GM12878 (cell line): ENCODE data around the gene GALNT17. TPM values are rescaled to one million over a fixed set of nuclear protein-coding genes. Genes with fewer than 3 reads are reported as not detected.

ENCODE experiments used
- ATAC-seq: fragments of 200-7000 bp; cut with Tn5 transposase; 3 replicates; pipeline ENCODE4 v1.9.1; 2020; ENCODE audit warnings: mild to moderate bottlenecking, moderate library complexity
- BruUV-seq: library from RNA; stranded (reverse); fragments of 400-500 nt; replicated peaks from 2 replicates; lab custom pipeline; 2021; lab: Mats Ljungman, UMichigan
- CTCF ChIA-PET: fragments of 300-600 bp; sonication (Branson Sonifier 250); formaldehyde crosslinking; extraction: SDS; loops from one replicate; lab custom pipeline; 2021; ENCODE audit warnings: inconsistent platforms; lab: Yijun Ruan, JAX
- POLR2A ChIA-PET: fragments of 350-600 bp; formaldehyde crosslinking; extraction: SDS; loops from one replicate; lab custom pipeline; 2021; ENCODE audit warnings: inconsistent platforms; lab: Charles Lee
- RAD21 ChIA-PET: fragments of 300-600 bp; sonication (Branson Sonifier 250); formaldehyde crosslinking; loops from one replicate; lab custom pipeline; 2023; ENCODE audit warnings: antibody characterized with exemption; ENCODE audit not compliant: unreplicated experiment; lab: Charles Lee
- SMC1A ChIA-PET: fragments of 300-600 bp; sonication (Branson Sonifier 250); formaldehyde crosslinking; loops from one replicate; lab custom pipeline; 2023; ENCODE audit not compliant: unreplicated experiment, uncharacterized antibody; lab: Charles Lee
- DNase-seq: peaks from one replicate; pipeline ENCODE4 v3.0.0-alpha.2; 2011; ENCODE audit warnings: low read depth, low spot score
- FAIRE-seq: peaks from 3 replicates; lab custom pipeline; 2011; peaks lifted over from hg19 to GRCh38; lab: Jason Lieb, UNC
- H2AFZ ChIP-seq: 2 replicates; pipeline ENCODE4 v1.6.0; 2011; ENCODE audit warnings: low read depth, low read length, control low read depth; ENCODE audit not compliant: control insufficient read depth
- H3K27ac ChIP-seq: 2 replicates; pipeline ENCODE4 v1.5.1; 2011; ENCODE audit warnings: control low read depth; ENCODE audit not compliant: control insufficient read depth, insufficient read depth
- H3K27me3 ChIP-seq, 2 experiments: replicated peaks in 1 of 2; 2 replicates each; pipeline versions ENCODE4 v1.6.0 to v1.6.1; 2011; ENCODE audit warnings: low read length in 1 of 2; ENCODE audit not compliant: control insufficient read depth in 2 of 2, insufficient read depth in 2 of 2
- H3K36me3 ChIP-seq, 2 experiments: 2 replicates each; pipeline ENCODE4 v1.5.1; 2011; ENCODE audit warnings: low read length in 1 of 2; ENCODE audit not compliant: control insufficient read depth in 2 of 2, insufficient read depth in 2 of 2
- H3K4me1 ChIP-seq: 2 replicates; pipeline ENCODE4 v1.6.1; 2011; ENCODE audit warnings: mild to moderate bottlenecking, low read length, moderate library complexity, mixed read lengths; ENCODE audit not compliant: control insufficient read depth, insufficient read depth
- H3K4me2 ChIP-seq: 2 replicates; pipeline ENCODE4 v1.6.0; 2011; ENCODE audit warnings: control low read depth; ENCODE audit not compliant: control insufficient read depth, insufficient read depth
- H3K4me3 ChIP-seq: fragments of 200-600 bp; sonication (generic); 2 replicates; pipeline ENCODE4 v1.5.1; 2016
- H3K79me2 ChIP-seq: 2 replicates; pipeline ENCODE4 v1.6.0; 2011; ENCODE audit warnings: low read length; ENCODE audit not compliant: control insufficient read depth, insufficient read depth
- H3K9ac ChIP-seq: 2 replicates; pipeline ENCODE4 v1.8.0; 2011; ENCODE audit warnings: low read length, control low read depth, mixed read lengths; ENCODE audit not compliant: control insufficient read depth, insufficient read depth
- H3K9me3 ChIP-seq: replicated peaks from 3 replicates; pipeline ENCODE4 v1.5.1; 2011; ENCODE audit warnings: mild to moderate bottlenecking, low read length; ENCODE audit not compliant: control insufficient read depth, insufficient read depth
- H4K20me1 ChIP-seq: 2 replicates; pipeline ENCODE4 v1.6.0; 2011; ENCODE audit not compliant: control insufficient read depth, insufficient read depth
- CUX1 ChIP-seq: IDR thresholded peaks from 2 replicates; pipeline ENCODE4 v1.6.1; 2012; ENCODE audit warnings: improper control_type of control experiment, low read depth, low read length; ENCODE audit not compliant: insufficient replicate concordance
- DPF2 ChIP-seq: fragments of 450-650 bp; IDR thresholded peaks from 2 replicates; pipeline ENCODE4 v1.6.1; 2017; ENCODE audit warnings: mild to moderate bottlenecking
- HDAC2 ChIP-seq: fragments of 200-600 bp; sonication (generic); IDR thresholded peaks from 2 replicates; pipeline ENCODE4 v1.6.1; 2017
- NFXL1 ChIP-seq: fragments of 450-650 bp; IDR thresholded peaks from 2 replicates; pipeline ENCODE4 v1.6.1; 2017; ENCODE audit warnings: antibody characterized with exemption, mild to moderate bottlenecking, borderline replicate concordance
- SMC3 ChIP-seq: IDR thresholded peaks from 2 replicates; pipeline ENCODE4 v1.6.1; 2011; ENCODE audit warnings: low read length, improper control_type of control experiment, borderline replicate concordance
- SREBF2 ChIP-seq: IDR thresholded peaks from 2 replicates; pipeline ENCODE4 v1.6.1; 2012; ENCODE audit warnings: mild to moderate bottlenecking, low read length
- TBL1XR1 ChIP-seq: IDR thresholded peaks from 2 replicates; pipeline ENCODE4 v1.6.1; 2012; ENCODE audit warnings: low read depth, low read length, improper control_type of control experiment
- ZBTB11 ChIP-seq: fragments of 450-650 bp; formaldehyde crosslinking; IDR thresholded peaks from 2 replicates; pipeline ENCODE4 v1.5.0; 2022; ENCODE audit warnings: mild to moderate bottlenecking, missing genetic modification characterization
- ZBTB4 ChIP-seq: fragments of 450-650 bp; formaldehyde crosslinking; IDR thresholded peaks from 2 replicates; pipeline ENCODE4 v1.4.0; 2022; ENCODE audit warnings: mild to moderate bottlenecking, moderate library complexity
- WGBS: methylation state at CpG from one replicate; pipeline ENCODE4 v1.1.6; 2016; ENCODE audit warnings: low lambda C conversion rate; ENCODE audit not compliant: insufficient replicate concordance, insufficient coverage; ENCODE audit errors: missing lambda C conversion rate; 5-methylcytosine and 5-hydroxymethylcytosine counted together
- in situ Hi-C: fragments of 300-500 bp; cut with MboI; formaldehyde crosslinking; loops from 9 replicates; pipeline ENCODE4 v1.14.3; 2018; ENCODE audit warnings: mixed read lengths
- intact Hi-C: fragments of 100-400 bp; cut with micrococcal nuclease; formaldehyde crosslinking; loops from one replicate; pipeline ENCODE4 v1.14.2; 2022; ENCODE audit not compliant: unreplicated experiment
- polyA plus RNA-seq, 11 experiments: library from polyadenylated mRNA; depleted of rRNA in 4 of 11; unstranded in 6 of 11; stranded (reverse) in 5 of 11; fragments of >200 nt; fragmentation: Nextera tagmentation in 4 of 11; fragmentation: Illumina TruSeq in 1 of 11; extraction: Ambion mirVana in 4 of 11; extraction: Trizol in 1 of 11; gene quantifications; 1 replicate in 1 of 11; 2 replicates in 10 of 11; pipeline versions ENCODE4 v1.2.1 to v1.2.3, GENCODE V29; 2011 to 2016; ENCODE audit warnings: inconsistent platforms in 2 of 11, missing spikeins in 2 of 11, low read depth in 1 of 11
- total RNA-seq, 4 experiments: library from RNA; depleted of rRNA in 3 of 4; stranded (reverse); fragments of >200 nt in 3 of 4; fragmentation: Illumina TruSeq in 1 of 4; extraction: Trizol in 1 of 4; gene quantifications; 2 replicates each; pipeline versions ENCODE4 v1.2.1 to v1.2.3, GENCODE V29; 2013 to 2021

The GALNT17 gene
- total and polyA plus RNA-seq, 10 of the 15 experiments (the other 5 are each of a cell fraction or from before 2014, with no cell fraction given): 0.12 to 0.15 TPM; not detected in 8

GRCh38 chr7:71484380-71484779, 352.4 kb downstream of the GALNT17 start:
- no peak for ATAC-seq
- no peaks in the 10 kb centered on the region for H3K4me1 ChIP-seq
- in situ Hi-C loops: no loop called here
- H4K20me1 ChIP-seq: no peaks in the 10 kb centered on the region
- ChIA-PET SMC1A (no interaction called here), RAD21 (no interaction called here), POLR2A (no interaction called here), CTCF (no interaction called here)
- no peaks in the 10 kb centered on the region for H3K79me2 ChIP-seq
- no peak overlapping the region for H3K4me2 ChIP-seq
- no peak overlapping the region for H3K4me3 ChIP-seq
- no peaks in the 10 kb centered on the region for H3K36me3 ChIP-seq
- TF ChIP-seq SREBF2 (no peak), NFXL1 (no peak), SMC3 (no peak), DPF2 (no peak), HDAC2 (no peak), CUX1 (no peak), TBL1XR1 (no peak), ZBTB4 (CRISPR knock-in tag) (no peak), ZBTB11 (CRISPR knock-in tag) (no peak)
- no peak overlapping the region for H3K9ac ChIP-seq
- WGBS: 40% methylated on average over 3 of the region's 3 CpGs
- FAIRE-seq: no peak
- H3K27ac ChIP-seq: no peak overlapping the region
- no peak for DNase-seq
- no peaks in the 10 kb centered on the region for H3K27me3 ChIP-seq
- no TSS peak for BruUV-seq
- no peak overlapping the region for H2AFZ ChIP-seq
- intact Hi-C loops: no loop called here
- no peaks in the 10 kb centered on the region; the same call in 2 of the 3 replicates for H3K9me3 ChIP-seq
